Astrocyte of the cerebellum (primary cell): ENCODE results near the gene MRPS18C.
A peak's percentile ranks its signal among the peaks of the same experiment; 100 is the strongest.

Source experiments
- DNase-seq: peaks from one replicate; pipeline ENCODE4 v3.0.0-alpha.2; 2011; ENCODE audit warnings: low read depth
- H3K4me3 ChIP-seq: 2 replicates; pipeline ENCODE4 v1.5.1; 2011; ENCODE audit warnings: mild to moderate bottlenecking, low read depth, low read length, moderate library complexity
- in situ Hi-C: cut with HindIII; loops from 2 replicates; pipeline ENCODE4 v1.10.0; 2017; ENCODE audit warnings: low sequenced_read_pairs
- TF ChIP-seq, protein P1 (sequence below): IDR thresholded peaks from 2 replicates; pipeline ENCODE4 v1.5.1; 2012; ENCODE audit warnings: low read length, low read depth, moderate library complexity, mild to moderate bottlenecking; ENCODE audit errors: missing control alignments

Gene MRPS18C

DNA sequence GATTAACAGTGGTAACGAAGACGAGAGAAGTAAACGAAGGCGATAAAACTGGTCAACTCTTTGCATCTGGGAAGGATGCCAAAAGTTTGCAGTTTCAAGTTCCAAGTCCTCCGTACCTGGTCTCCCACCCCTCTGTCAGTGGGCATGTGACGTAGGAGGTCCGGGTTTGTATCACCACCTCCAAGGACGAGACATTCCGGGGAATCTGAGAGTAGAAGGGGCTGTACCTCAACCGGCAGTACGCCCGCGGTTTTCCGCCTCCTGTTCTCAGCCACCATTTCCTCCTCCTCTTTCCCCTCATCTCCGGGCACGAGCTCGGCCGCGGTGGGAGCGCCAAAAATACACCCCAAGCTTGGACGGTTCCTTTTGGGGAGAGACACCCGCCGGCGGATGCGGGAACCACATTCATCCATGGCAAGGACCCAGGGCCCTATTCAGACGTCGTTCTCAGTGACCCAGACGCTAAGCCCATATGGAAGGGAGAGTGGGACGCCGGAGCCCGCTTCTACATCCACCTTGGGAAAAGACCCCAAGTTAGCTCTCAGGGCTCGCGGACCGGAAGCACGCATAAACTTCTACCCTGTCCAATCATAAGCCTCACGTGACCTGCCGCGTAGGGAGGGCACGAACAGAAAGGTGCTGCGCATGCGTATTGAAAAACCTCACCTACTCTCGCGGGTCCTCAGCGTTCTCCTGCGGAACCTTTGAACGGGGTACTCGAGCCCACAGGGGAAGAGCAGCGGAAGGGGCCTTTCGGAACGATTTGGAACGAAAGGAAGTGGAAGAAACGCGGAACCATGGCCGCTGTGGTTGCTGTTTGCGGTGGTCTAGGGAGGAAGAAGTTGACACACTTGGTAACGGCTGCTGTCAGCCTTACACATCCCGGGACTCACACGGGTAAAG lies at the start of gene MRPS18C, which contains the start of gene HELQ:
Gene MRPS18C (plus strand): TSS at position 778 of the 903 bp plus-strand sequence. CDS start 20 bp downstream, at position 798.
Gene HELQ (minus strand): TSS at position 543 of the 903 bp plus-strand sequence. CDS start 130 bp downstream, at position 413.
- TF ChIP-seq, protein P1, sequence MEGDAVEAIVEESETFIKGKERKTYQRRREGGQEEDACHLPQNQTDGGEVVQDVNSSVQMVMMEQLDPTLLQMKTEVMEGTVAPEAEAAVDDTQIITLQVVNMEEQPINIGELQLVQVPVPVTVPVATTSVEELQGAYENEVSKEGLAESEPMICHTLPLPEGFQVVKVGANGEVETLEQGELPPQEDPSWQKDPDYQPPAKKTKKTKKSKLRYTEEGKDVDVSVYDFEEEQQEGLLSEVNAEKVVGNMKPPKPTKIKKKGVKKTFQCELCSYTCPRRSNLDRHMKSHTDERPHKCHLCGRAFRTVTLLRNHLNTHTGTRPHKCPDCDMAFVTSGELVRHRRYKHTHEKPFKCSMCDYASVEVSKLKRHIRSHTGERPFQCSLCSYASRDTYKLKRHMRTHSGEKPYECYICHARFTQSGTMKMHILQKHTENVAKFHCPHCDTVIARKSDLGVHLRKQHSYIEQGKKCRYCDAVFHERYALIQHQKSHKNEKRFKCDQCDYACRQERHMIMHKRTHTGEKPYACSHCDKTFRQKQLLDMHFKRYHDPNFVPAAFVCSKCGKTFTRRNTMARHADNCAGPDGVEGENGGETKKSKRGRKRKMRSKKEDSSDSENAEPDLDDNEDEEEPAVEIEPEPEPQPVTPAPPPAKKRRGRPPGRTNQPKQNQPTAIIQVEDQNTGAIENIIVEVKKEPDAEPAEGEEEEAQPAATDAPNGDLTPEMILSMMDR, result peak; percentile 43
- peak within 1 kb of the TSS; percentile 91 for H3K4me3 ChIP-seq
- in situ Hi-C loops, result no loop called here
- DNase-seq, result peak; percentile 98

DNA sequence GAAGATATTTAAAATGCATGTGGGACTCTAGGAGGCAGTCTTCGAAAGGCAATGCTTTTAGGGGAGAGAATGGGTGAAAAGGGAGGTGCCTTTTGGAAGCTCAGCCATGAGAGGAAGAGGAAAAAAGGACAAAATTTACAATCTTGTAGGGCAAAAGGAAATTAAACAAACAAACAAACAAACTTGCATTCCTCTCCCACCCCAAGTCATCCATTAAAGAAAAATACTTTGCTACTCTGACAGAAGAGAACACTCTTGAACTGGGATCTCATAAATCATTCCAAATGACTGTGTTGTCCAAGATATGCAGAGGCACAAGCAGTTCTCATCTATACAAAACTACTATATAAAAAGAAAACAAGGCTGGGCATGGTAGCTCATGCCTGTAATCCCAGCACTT lies 47.0 kb upstream of the MRPS18C start:
- DNase-seq, result no peak
- in situ Hi-C loops, result no loop called here
- TF ChIP-seq, protein P1, result no peak

DNA sequence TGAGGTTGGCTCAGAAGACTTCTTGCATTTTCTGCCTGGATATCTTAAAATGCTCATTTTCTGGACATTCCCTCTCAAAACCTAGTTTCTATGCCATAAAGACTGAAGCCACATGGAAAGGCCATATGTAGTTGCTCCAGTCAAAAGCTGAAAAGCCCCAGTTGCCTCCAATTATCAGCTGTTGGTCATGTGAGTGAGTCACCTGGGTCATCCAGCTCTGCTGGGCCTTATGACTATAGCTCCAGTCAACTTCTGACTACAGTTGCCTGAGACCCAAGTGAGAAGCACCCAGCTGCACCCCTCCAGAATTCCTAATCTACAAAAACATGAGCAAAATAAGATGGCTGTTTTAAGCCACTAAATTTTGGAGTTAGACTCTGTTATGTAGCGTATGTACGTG lies 42.2 kb upstream of the MRPS18C start:
- DNase-seq, result no peak
- no peak overlapping the region for H3K4me3 ChIP-seq
- TF ChIP-seq, protein P1, result no peak
- in situ Hi-C loops, result no loop called here

More for the DNA sequence above, 47.0 kb upstream of the MRPS18C start:
- H3K4me3 ChIP-seq, result no peak overlapping the region

DNA sequence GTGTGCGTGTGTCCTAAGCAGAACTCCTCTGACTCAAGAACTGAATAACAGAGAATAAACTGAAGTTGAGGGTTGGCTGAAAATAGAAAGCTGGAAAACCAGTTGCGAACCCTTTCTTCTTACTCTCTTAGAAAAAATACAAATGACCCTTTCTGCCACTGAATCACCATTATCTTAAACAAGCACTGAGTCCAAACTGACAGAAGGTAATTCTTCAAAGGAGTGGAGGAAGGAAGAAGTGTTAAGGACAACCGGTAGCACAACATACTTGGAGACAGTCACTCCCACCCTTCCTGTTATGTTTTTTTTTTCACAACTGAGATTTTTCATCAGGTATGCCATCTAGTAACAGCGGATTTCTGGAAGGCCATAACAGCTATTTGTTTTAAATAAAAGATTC lies 38.3 kb upstream of the MRPS18C start:
- no peak overlapping the region for H3K4me3 ChIP-seq
- in situ Hi-C loops, result no loop called here
- TF ChIP-seq, protein P1, result no peak
- DNase-seq, result no peak

DNA sequence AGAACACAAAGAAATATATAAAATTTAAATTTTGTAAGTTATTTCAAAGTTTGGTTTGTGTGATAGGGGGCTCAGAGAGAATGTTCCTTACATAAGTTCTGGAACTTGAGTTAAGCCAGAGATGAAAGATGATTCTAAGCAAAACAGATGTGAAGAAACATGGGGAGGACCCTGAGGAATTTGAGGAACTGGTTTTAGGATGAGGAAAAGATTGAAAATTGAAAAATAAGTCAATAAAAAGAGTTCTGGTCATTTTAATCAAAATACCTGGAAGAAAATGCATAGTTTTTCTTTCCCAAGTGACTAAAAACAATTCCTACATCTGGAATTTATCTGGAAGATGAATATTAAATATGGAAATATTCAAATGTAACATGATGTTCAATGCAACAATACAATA lies 37.6 kb upstream of the MRPS18C start:
- TF ChIP-seq, protein P1, result no peak
- no peak for DNase-seq
- H3K4me3 ChIP-seq, result no peak overlapping the region
- in situ Hi-C loops, result no loop called here

DNA sequence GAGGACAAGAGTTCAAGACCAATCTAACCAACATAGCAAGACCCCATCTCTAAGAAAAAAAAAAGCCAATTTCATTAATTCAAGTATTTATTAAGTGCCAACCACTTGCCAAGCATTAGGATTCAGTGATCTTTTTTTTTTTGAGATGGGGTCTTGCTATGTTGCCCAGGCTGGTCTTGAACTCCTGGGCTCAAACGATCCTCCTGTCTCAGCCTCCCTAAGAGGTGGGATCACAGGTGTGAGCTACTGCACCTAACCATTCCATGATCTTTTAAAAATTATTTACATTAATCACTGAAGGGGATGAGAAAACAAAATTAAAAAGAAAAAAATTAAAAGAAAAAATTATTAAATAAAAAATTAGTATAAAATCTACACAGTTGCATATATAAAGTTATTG lies 24.7 kb upstream of the MRPS18C start:
- DNase-seq, result no peak
- TF ChIP-seq, protein P1, result no peak
- H3K4me3 ChIP-seq, result no peak overlapping the region
- in situ Hi-C loops, result no loop called here
